ENCODE data around the gene FAP. TPM values are rescaled to one million over a fixed set of nuclear protein-coding genes. Genes with fewer than 3 reads are reported as not detected.
A peak's percentile ranks its signal among the peaks of the same experiment; 100 is the strongest.

FAP gene
- total and polyA plus RNA-seq, 2 of the 8 experiments (the other 6 are each of a cell fraction or from before 2014, with no cell fraction given), result not detected

- TF ChIP-seq, protein P1, sequence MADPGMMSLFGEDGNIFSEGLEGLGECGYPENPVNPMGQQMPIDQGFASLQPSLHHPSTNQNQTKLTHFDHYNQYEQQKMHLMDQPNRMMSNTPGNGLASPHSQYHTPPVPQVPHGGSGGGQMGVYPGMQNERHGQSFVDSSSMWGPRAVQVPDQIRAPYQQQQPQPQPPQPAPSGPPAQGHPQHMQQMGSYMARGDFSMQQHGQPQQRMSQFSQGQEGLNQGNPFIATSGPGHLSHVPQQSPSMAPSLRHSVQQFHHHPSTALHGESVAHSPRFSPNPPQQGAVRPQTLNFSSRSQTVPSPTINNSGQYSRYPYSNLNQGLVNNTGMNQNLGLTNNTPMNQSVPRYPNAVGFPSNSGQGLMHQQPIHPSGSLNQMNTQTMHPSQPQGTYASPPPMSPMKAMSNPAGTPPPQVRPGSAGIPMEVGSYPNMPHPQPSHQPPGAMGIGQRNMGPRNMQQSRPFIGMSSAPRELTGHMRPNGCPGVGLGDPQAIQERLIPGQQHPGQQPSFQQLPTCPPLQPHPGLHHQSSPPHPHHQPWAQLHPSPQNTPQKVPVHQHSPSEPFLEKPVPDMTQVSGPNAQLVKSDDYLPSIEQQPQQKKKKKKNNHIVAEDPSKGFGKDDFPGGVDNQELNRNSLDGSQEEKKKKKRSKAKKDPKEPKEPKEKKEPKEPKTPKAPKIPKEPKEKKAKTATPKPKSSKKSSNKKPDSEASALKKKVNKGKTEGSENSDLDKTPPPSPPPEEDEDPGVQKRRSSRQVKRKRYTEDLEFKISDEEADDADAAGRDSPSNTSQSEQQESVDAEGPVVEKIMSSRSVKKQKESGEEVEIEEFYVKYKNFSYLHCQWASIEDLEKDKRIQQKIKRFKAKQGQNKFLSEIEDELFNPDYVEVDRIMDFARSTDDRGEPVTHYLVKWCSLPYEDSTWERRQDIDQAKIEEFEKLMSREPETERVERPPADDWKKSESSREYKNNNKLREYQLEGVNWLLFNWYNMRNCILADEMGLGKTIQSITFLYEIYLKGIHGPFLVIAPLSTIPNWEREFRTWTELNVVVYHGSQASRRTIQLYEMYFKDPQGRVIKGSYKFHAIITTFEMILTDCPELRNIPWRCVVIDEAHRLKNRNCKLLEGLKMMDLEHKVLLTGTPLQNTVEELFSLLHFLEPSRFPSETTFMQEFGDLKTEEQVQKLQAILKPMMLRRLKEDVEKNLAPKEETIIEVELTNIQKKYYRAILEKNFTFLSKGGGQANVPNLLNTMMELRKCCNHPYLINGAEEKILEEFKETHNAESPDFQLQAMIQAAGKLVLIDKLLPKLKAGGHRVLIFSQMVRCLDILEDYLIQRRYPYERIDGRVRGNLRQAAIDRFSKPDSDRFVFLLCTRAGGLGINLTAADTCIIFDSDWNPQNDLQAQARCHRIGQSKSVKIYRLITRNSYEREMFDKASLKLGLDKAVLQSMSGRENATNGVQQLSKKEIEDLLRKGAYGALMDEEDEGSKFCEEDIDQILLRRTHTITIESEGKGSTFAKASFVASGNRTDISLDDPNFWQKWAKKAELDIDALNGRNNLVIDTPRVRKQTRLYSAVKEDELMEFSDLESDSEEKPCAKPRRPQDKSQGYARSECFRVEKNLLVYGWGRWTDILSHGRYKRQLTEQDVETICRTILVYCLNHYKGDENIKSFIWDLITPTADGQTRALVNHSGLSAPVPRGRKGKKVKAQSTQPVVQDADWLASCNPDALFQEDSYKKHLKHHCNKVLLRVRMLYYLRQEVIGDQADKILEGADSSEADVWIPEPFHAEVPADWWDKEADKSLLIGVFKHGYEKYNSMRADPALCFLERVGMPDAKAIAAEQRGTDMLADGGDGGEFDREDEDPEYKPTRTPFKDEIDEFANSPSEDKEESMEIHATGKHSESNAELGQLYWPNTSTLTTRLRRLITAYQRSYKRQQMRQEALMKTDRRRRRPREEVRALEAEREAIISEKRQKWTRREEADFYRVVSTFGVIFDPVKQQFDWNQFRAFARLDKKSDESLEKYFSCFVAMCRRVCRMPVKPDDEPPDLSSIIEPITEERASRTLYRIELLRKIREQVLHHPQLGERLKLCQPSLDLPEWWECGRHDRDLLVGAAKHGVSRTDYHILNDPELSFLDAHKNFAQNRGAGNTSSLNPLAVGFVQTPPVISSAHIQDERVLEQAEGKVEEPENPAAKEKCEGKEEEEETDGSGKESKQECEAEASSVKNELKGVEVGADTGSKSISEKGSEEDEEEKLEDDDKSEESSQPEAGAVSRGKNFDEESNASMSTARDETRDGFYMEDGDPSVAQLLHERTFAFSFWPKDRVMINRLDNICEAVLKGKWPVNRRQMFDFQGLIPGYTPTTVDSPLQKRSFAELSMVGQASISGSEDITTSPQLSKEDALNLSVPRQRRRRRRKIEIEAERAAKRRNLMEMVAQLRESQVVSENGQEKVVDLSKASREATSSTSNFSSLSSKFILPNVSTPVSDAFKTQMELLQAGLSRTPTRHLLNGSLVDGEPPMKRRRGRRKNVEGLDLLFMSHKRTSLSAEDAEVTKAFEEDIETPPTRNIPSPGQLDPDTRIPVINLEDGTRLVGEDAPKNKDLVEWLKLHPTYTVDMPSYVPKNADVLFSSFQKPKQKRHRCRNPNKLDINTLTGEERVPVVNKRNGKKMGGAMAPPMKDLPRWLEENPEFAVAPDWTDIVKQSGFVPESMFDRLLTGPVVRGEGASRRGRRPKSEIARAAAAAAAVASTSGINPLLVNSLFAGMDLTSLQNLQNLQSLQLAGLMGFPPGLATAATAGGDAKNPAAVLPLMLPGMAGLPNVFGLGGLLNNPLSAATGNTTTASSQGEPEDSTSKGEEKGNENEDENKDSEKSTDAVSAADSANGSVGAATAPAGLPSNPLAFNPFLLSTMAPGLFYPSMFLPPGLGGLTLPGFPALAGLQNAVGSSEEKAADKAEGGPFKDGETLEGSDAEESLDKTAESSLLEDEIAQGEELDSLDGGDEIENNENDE (IDR thresholded peaks at IDR 0.05; ENCODE audit: insufficient replicate concordance, low read length), result peak; percentile 96
- peak; percentile 11 to 80 (median 74) for TF ChIP-seq CTCF (IDR thresholded peaks at IDR 0.05; ENCODE audit: control extremely low read depth in 1 of 3, insufficient read depth in 1 of 3, low read depth in 1 of 3, low read length in 3 of 3)
- TF ChIP-seq CHD2 (IDR thresholded peaks at IDR 0.05; ENCODE audit: low read length), result no peak
Measured at GRCh38 chr2:162153608-162154224, 89.5 kb downstream of the FAP start (continued).

Data from H1 (cell line).